ENCODE data around the gene TSPAN14.

The TSPAN14 gene

GRCh38 chr10:80512031-80512526, 58.0 kb downstream of the TSPAN14 start:
- H3K27ac ChIP-seq (ENCODE audit: low read depth, low read length) = no peak overlapping the region
- H4K20me1 ChIP-seq (ENCODE audit: low read depth, low read length) = no peaks in the 10 kb centered on the region
- H2AFZ ChIP-seq (ENCODE audit: low read depth, low read length, severe bottlenecking) = no peak overlapping the region
- H3K79me2 ChIP-seq (ENCODE audit: insufficient read depth, low read length) = no peaks in the 10 kb centered on the region
- H3K9me3 ChIP-seq (ENCODE audit: insufficient read depth, low read length) = no peaks in the 10 kb centered on the region
- H3K9me2 ChIP-seq (replicated peaks; ENCODE audit: insufficient read depth, low read length) = no peaks in the 10 kb centered on the region
- no peak overlapping the region for H3K4me3 ChIP-seq (ENCODE audit: insufficient read depth, low read length, poor library complexity, severe bottlenecking)
- no peaks in the 10 kb centered on the region for H3K27me3 ChIP-seq (ENCODE audit: low read length)
- no peak overlapping the region for H3K9ac ChIP-seq (ENCODE audit: low read length)
- no peaks in the 10 kb centered on the region for H3F3A ChIP-seq (ENCODE audit: insufficient read depth)
- H3K36me3 ChIP-seq (ENCODE audit: low read length) = no peaks in the 10 kb centered on the region
- TF ChIP-seq EZH2phosphoT487 (conservative IDR thresholded peaks at IDR 0.05; ENCODE audit: low read length) (no peak), CTCF (IDR thresholded peaks at IDR 0.05; ENCODE audit: insufficient read depth, low read length, poor library complexity, severe bottlenecking) (no peak)
- no peak overlapping the region for H3K4me2 ChIP-seq (ENCODE audit: low read depth, low read length, poor library complexity, severe bottlenecking)

- Histone ChIP-seq H3K79me2 (ENCODE audit: insufficient read depth, low read length) (no peaks in the 10 kb centered on the region), H3K27ac (ENCODE audit: low read depth, low read length) (no peak overlapping the region), H2AFZ (ENCODE audit: low read depth, low read length, severe bottlenecking) (no peak overlapping the region), H3K4me3 (ENCODE audit: insufficient read depth, low read length, poor library complexity, severe bottlenecking) (no peak overlapping the region), H3K9me3 (ENCODE audit: insufficient read depth, low read length) (no peaks in the 10 kb centered on the region), H3K9ac (ENCODE audit: low read length) (no peak overlapping the region), H3F3A (ENCODE audit: insufficient read depth) (no peaks in the 10 kb centered on the region), H3K27me3 (ENCODE audit: low read length) (no peaks in the 10 kb centered on the region), H3K9me2 (replicated peaks; ENCODE audit: insufficient read depth, low read length) (no peaks in the 10 kb centered on the region), H3K4me2 (ENCODE audit: low read depth, low read length, poor library complexity, severe bottlenecking) (no peak overlapping the region), H4K20me1 (ENCODE audit: low read depth, low read length) (no peaks in the 10 kb centered on the region), H3K36me3 (ENCODE audit: low read length) (no peaks in the 10 kb centered on the region)
- TF ChIP-seq EZH2phosphoT487 (conservative IDR thresholded peaks at IDR 0.05; ENCODE audit: low read length) (no peak), CTCF (IDR thresholded peaks at IDR 0.05; ENCODE audit: insufficient read depth, low read length, poor library complexity, severe bottlenecking) (no peak)
These were observed 59.0 kb downstream of the TSPAN14 start for GRCh38 chr10:80513106-80513505.

GRCh38 chr10:80515511-80515910, 61.4 kb downstream of the TSPAN14 start:
- H3K4me2 ChIP-seq (ENCODE audit: low read depth, low read length, poor library complexity, severe bottlenecking) = no peak overlapping the region
- no peak overlapping the region for H3K4me3 ChIP-seq (ENCODE audit: insufficient read depth, low read length, poor library complexity, severe bottlenecking)
- TF ChIP-seq EZH2phosphoT487 (conservative IDR thresholded peaks at IDR 0.05; ENCODE audit: low read length) = no peak
- TF ChIP-seq CTCF (IDR thresholded peaks at IDR 0.05; ENCODE audit: insufficient read depth, low read length, poor library complexity, severe bottlenecking) = no peak
- H3K9ac ChIP-seq (ENCODE audit: low read length) = no peak overlapping the region
- H3K79me2 ChIP-seq (ENCODE audit: insufficient read depth, low read length) = no peaks in the 10 kb centered on the region
- no peak overlapping the region for H2AFZ ChIP-seq (ENCODE audit: low read depth, low read length, severe bottlenecking)
- H3F3A ChIP-seq (ENCODE audit: insufficient read depth) = no peaks in the 10 kb centered on the region
- H3K27me3 ChIP-seq (ENCODE audit: low read length) = no peaks in the 10 kb centered on the region
- no peaks in the 10 kb centered on the region for H3K36me3 ChIP-seq (ENCODE audit: low read length)
- no peaks in the 10 kb centered on the region for H4K20me1 ChIP-seq (ENCODE audit: low read depth, low read length)
- H3K9me2 ChIP-seq (replicated peaks; ENCODE audit: insufficient read depth, low read length) = no peaks in the 10 kb centered on the region
- no peaks in the 10 kb centered on the region for H3K9me3 ChIP-seq (ENCODE audit: insufficient read depth, low read length)
- no peak overlapping the region for H3K27ac ChIP-seq (ENCODE audit: low read depth, low read length)
